A549 (cell line): Measurements from ENCODE around the gene VEZT. TPM values are rescaled to one million over a fixed set of nuclear protein-coding genes. Genes with fewer than 3 reads are reported as not detected.

ENCODE experiments used
- ATOH8 ChIP-seq: fragments of 250-450 bp; sonication (Bioruptor Pico); IDR thresholded peaks from 2 replicates; pipeline ENCODE4 v1.5.0; 2020; ENCODE audit warnings: low read depth, mild to moderate bottlenecking, moderate library complexity
- CBX2 ChIP-seq: fragments of 200-600 bp; sonication (generic); IDR thresholded peaks from 2 replicates; pipeline ENCODE4 v1.6.1; 2016; ENCODE audit warnings: low read depth, mild to moderate bottlenecking, borderline replicate concordance
- CEBPB ChIP-seq, 2 experiments: fragments of >200 bp in 1 of 2; sonication (Bioruptor Twin) in 1 of 2; formaldehyde crosslinking in 1 of 2; IDR thresholded peaks; 2 replicates each; pipeline ENCODE4 v1.6.1; 2012 to 2016
- EP300 ChIP-seq, 2 experiments: fragments of >200 bp; sonication (Bioruptor Twin); formaldehyde crosslinking; IDR thresholded peaks; 2 replicates in 1 of 2; 3 replicates in 1 of 2; pipeline ENCODE4 v1.6.1; 2016 to 2017
- GATA3 ChIP-seq: IDR thresholded peaks from 2 replicates; pipeline ENCODE4 v1.6.1; 2012; ENCODE audit warnings: borderline replicate concordance
- HMGXB4 ChIP-seq: fragments of 250-450 bp; sonication (Bioruptor Pico); IDR thresholded peaks from 2 replicates; pipeline ENCODE4 v1.5.0; 2021; ENCODE audit warnings: mild to moderate bottlenecking, moderate library complexity, borderline replicate concordance
- HOXB13 ChIP-seq: fragments of 250-450 bp; sonication (Bioruptor Pico); IDR thresholded peaks from 2 replicates; pipeline ENCODE4 v1.5.0; 2020; ENCODE audit warnings: low read depth, mild to moderate bottlenecking, moderate library complexity
- HOXB5 ChIP-seq: fragments of 250-450 bp; sonication (Bioruptor Pico); IDR thresholded peaks from 2 replicates; pipeline ENCODE4 v1.5.0; 2020; ENCODE audit warnings: mild to moderate bottlenecking, moderate library complexity
- JUN ChIP-seq, 2 experiments: fragments of >200 bp; sonication (Bioruptor Twin); formaldehyde crosslinking; IDR thresholded peaks; 2 replicates in 1 of 2; 3 replicates in 1 of 2; pipeline ENCODE4 v1.6.1; 2016 to 2017
- KDM5A ChIP-seq: fragments of 200-600 bp; sonication (generic); IDR thresholded peaks from 2 replicates; pipeline ENCODE4 v1.6.1; 2016; ENCODE audit warnings: antibody characterized with exemption, mild to moderate bottlenecking
- NPAS2 ChIP-seq: fragments of 250-450 bp; sonication (Bioruptor Pico); IDR thresholded peaks from 2 replicates; pipeline ENCODE4 v1.8.0; 2022; ENCODE audit warnings: mild to moderate bottlenecking, moderate library complexity, borderline replicate concordance
- PBX3 ChIP-seq: IDR thresholded peaks from 2 replicates; pipeline ENCODE4 v1.6.1; 2012
- PHF8 ChIP-seq: fragments of 200-600 bp; sonication (generic); IDR thresholded peaks from 2 replicates; pipeline ENCODE4 v1.6.1; 2016; ENCODE audit warnings: low read depth, mild to moderate bottlenecking, antibody characterized with exemption, moderate library complexity, borderline replicate concordance
- RNF2 ChIP-seq: fragments of 200-600 bp; sonication (generic); IDR thresholded peaks from 2 replicates; pipeline ENCODE4 v1.6.1; 2016; ENCODE audit warnings: low read depth, mild to moderate bottlenecking, antibody characterized with exemption, moderate library complexity, borderline replicate concordance
- SREBF2 ChIP-seq: fragments of 450-650 bp; IDR thresholded peaks from 2 replicates; pipeline ENCODE4 v1.6.1; 2014; ENCODE audit warnings: mild to moderate bottlenecking, moderate library complexity
- TP53 ChIP-seq: fragments of 250-450 bp; sonication (Bioruptor Pico); IDR thresholded peaks from 2 replicates; pipeline ENCODE4 v1.5.0; 2021; ENCODE audit warnings: mild to moderate bottlenecking, moderate library complexity
- ZSCAN20 ChIP-seq: fragments of 250-450 bp; sonication (Bioruptor Pico); IDR thresholded peaks from 2 replicates; pipeline ENCODE4 v1.8.0; 2022; ENCODE audit warnings: mild to moderate bottlenecking, moderate library complexity
- polyA plus RNA-seq, 4 experiments: library from polyadenylated mRNA; depleted of rRNA in 3 of 4; stranded (reverse); fragments of >200 nt; fragmentation: RNase III in 1 of 4; extraction: RNeasy Plus Mini Kit Qiagen cat#74134 plus additional on column Dnase treatment in 1 of 4; gene quantifications; 2 replicates in 3 of 4; 3 replicates in 1 of 4; pipeline ENCODE4 v1.2.3, GENCODE V29; 2011 to 2017
- TF ChIP-seq, protein P1 (sequence below): fragments of >200 bp; sonication (Bioruptor Twin); formaldehyde crosslinking; IDR thresholded peaks from 3 replicates; pipeline ENCODE4 v1.6.1; 2016
- TF ChIP-seq, protein P2 (sequence below): fragments of 200-600 bp; sonication (generic); IDR thresholded peaks from 2 replicates; pipeline ENCODE4 v1.6.1; 2016; ENCODE audit warnings: antibody characterized with exemption, mild to moderate bottlenecking, moderate library complexity
- TF ChIP-seq, protein P3 (sequence below): IDR thresholded peaks from 2 replicates; pipeline ENCODE4 v1.6.1; 2012; ENCODE audit warnings: low read depth, borderline replicate concordance

The VEZT gene
- polyA plus RNA-seq, 2 of the 4 experiments (the other 2 are of a cell fraction), result 87.1 to 259 TPM

DNA sequence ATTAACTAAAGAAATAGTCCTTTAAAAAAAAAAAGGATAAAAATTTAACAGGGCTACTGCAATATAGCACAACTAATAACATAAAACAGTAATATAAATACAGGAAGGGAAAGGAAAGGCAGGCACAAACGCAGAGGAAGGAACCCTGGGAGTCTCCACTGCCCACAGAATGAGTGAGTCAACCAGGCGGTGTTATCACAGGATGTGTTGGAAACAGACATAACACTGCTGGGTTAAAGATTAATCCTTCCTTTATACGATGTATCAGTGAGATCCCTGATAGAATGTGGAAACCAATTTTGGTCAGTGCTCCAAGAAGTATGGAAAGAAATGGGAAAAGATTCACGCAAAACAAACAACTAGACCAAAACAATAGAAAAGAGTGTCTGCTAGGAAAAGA, 48.2 kb upstream of the VEZT start (continued):
- TF ChIP-seq KDM5A (no peak), NPAS2 (CRISPR knock-in tag) (no peak), GATA3 (peak; percentile 51; the same call in 1 of the 2 replicates), HMGXB4 (no peak), TP53 (CRISPR knock-in tag) (no peak), JUN (IDR thresholded peaks at IDR 0.05) (peak in 1 of 2 experiments; percentile 51; a peak in 1 of 5 replicates), HOXB13 (CRISPR knock-in tag) (no peak), HOXB5 (CRISPR knock-in tag) (no peak), EP300 (IDR thresholded peaks at IDR 0.05) (peak; percentile 24 to 73; a peak in 2 of 5 replicates), ZSCAN20 (CRISPR knock-in tag) (no peak), RNF2 (no peak), CEBPB (IDR thresholded peaks at IDR 0.05) (peak in 1 of 2 experiments; percentile 46; a peak in 1 of 4 replicates), PHF8 (no peak), PBX3 (no peak), ATOH8 (CRISPR knock-in tag) (no peak), SREBF2 (no peak), CBX2 (no peak)
- TF ChIP-seq, protein P1, sequence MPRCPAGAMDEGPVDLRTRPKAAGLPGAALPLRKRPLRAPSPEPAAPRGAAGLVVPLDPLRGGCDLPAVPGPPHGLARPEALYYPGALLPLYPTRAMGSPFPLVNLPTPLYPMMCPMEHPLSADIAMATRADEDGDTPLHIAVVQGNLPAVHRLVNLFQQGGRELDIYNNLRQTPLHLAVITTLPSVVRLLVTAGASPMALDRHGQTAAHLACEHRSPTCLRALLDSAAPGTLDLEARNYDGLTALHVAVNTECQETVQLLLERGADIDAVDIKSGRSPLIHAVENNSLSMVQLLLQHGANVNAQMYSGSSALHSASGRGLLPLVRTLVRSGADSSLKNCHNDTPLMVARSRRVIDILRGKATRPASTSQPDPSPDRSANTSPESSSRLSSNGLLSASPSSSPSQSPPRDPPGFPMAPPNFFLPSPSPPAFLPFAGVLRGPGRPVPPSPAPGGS, result no peak
- TF ChIP-seq, protein P2, sequence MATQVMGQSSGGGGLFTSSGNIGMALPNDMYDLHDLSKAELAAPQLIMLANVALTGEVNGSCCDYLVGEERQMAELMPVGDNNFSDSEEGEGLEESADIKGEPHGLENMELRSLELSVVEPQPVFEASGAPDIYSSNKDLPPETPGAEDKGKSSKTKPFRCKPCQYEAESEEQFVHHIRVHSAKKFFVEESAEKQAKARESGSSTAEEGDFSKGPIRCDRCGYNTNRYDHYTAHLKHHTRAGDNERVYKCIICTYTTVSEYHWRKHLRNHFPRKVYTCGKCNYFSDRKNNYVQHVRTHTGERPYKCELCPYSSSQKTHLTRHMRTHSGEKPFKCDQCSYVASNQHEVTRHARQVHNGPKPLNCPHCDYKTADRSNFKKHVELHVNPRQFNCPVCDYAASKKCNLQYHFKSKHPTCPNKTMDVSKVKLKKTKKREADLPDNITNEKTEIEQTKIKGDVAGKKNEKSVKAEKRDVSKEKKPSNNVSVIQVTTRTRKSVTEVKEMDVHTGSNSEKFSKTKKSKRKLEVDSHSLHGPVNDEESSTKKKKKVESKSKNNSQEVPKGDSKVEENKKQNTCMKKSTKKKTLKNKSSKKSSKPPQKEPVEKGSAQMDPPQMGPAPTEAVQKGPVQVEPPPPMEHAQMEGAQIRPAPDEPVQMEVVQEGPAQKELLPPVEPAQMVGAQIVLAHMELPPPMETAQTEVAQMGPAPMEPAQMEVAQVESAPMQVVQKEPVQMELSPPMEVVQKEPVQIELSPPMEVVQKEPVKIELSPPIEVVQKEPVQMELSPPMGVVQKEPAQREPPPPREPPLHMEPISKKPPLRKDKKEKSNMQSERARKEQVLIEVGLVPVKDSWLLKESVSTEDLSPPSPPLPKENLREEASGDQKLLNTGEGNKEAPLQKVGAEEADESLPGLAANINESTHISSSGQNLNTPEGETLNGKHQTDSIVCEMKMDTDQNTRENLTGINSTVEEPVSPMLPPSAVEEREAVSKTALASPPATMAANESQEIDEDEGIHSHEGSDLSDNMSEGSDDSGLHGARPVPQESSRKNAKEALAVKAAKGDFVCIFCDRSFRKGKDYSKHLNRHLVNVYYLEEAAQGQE, result no peak
- TF ChIP-seq, protein P3, sequence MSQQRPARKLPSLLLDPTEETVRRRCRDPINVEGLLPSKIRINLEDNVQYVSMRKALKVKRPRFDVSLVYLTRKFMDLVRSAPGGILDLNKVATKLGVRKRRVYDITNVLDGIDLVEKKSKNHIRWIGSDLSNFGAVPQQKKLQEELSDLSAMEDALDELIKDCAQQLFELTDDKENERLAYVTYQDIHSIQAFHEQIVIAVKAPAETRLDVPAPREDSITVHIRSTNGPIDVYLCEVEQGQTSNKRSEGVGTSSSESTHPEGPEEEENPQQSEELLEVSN, result no peak
- TF ChIP-seq, all 56 proteins: peak for 7
